Hepatocyte (in vitro differentiated cells): Measurements from ENCODE around the gene RRP9.

Experiments
- CTCF ChIP-seq: fragments of 200-600 bp; sonication (generic); IDR thresholded peaks from 2 replicates; pipeline ENCODE4 v1.5.1; 2016; ENCODE audit warnings: antibody characterized with exemption, mild to moderate bottlenecking; ENCODE audit not compliant: poor library complexity
- EZH2phosphoT487 ChIP-seq: fragments of 200-600 bp; sonication (generic); IDR thresholded peaks from one replicate; pipeline ENCODE4 v1.6.1; 2018; ENCODE audit warnings: antibody characterized with exemption, mild to moderate bottlenecking, low read depth, moderate library complexity; ENCODE audit not compliant: unreplicated experiment, severe bottlenecking

GRCh38 chr3:51896607-51897305 is 44.9 kb downstream of the RRP9 start:
- no peak for TF ChIP-seq CTCF
- no peak for TF ChIP-seq EZH2phosphoT487
